Stomach (tissue), 9 donors: ENCODE data around the gene MAP3K6. TPM values are rescaled to one million over a fixed set of nuclear protein-coding genes. Genes with fewer than 3 reads are reported as not detected.
"Not testable (repeated sequence)": the region's sequence is repeated elsewhere in the genome, so short reads cannot be mapped to it uniquely, and the experiment has no call there.

Experiments used
- DNase-seq, 2 donors: peaks; one replicate each; pipeline versions ENCODE4 v3.0.0 to v3.0.0-alpha.2; 2013 to 2019
- H3K27ac ChIP-seq, 5 donors: fragments of 200-600 bp in 4 of 5; sonication (generic) in 4 of 5; one replicate each; pipeline ENCODE4 v1.5.1; 2013 to 2019; ENCODE audit warnings: mild to moderate bottlenecking in 1 of 5, moderate library complexity in 1 of 5
- H3K27me3 ChIP-seq, 3 donors: fragments of 200-600 bp; sonication (generic); one replicate each; pipeline ENCODE4 v1.5.1; 2017 to 2019; ENCODE audit warnings: mixed run types in 1 of 3
- H3K36me3 ChIP-seq, 4 donors: fragments of 200-600 bp; sonication (generic); 1 replicate in 3 of 4; 2 replicates in 1 of 4; pipeline ENCODE4 v1.5.1; 2016 to 2019
- H3K4me1 ChIP-seq, 4 donors: fragments of 200-600 bp; sonication (generic); one replicate each; pipeline ENCODE4 v1.5.1; 2016 to 2019
- H3K4me3 ChIP-seq, 4 donors: fragments of 200-600 bp; sonication (generic) in 3 of 4; one replicate each; pipeline ENCODE4 v1.5.1; 2016 to 2019; ENCODE audit warnings: mild to moderate bottlenecking in 1 of 4
- H3K9me3 ChIP-seq, 4 donors: fragments of 200-600 bp; sonication (generic); one replicate each; pipeline ENCODE4 v1.5.1; 2016 to 2019
- EP300 ChIP-seq: sonication (generic); formaldehyde crosslinking; IDR thresholded peaks from one replicate; pipeline ENCODE4 v1.6.1; 2017; ENCODE audit warnings: antibody characterized with exemption
- POLR2A ChIP-seq, 4 donors: fragments of 450-650 bp; IDR thresholded peaks; one replicate each; pipeline ENCODE4 v1.6.1; 2016; ENCODE audit warnings: antibody characterized with exemption in 4 of 4, control low read depth in 2 of 4, mild to moderate bottlenecking in 1 of 4, moderate library complexity in 1 of 4
- POLR2AphosphoS5 ChIP-seq, 3 donors: sonication (generic); formaldehyde crosslinking; IDR thresholded peaks; one replicate each; pipeline ENCODE4 v1.6.1; 2016; ENCODE audit warnings: antibody characterized with exemption in 3 of 3
- WGBS, 5 donors: extraction: QIAGEN DNeasy Blood & Tissue Kit in 3 of 5; methylation state at CpG; one replicate each; pipeline versions ENCODE4 v1.1.5 to v1.1.7; 2013 to 2018; 5-methylcytosine and 5-hydroxymethylcytosine counted together
- intact Hi-C: fragments of 100-400 bp; cut with DNase I; formaldehyde crosslinking; loops from one replicate; pipeline ENCODE4 v1.15.1; 2023; ENCODE audit warnings: low total_unique reads
- polyA plus RNA-seq, 3 donors: library from polyadenylated mRNA; stranded (reverse); fragments of 200-250 nt; gene quantifications; one replicate each; pipeline ENCODE4 v1.2.3, GENCODE V29; 2013
- total RNA-seq, 5 donors: library from RNA; depleted of rRNA; stranded (reverse); fragments of >200 nt; gene quantifications; one replicate each; pipeline versions ENCODE4 v1.1.0 to v1.2.3, GENCODE V29; 2014 to 2016
- TF ChIP-seq, protein P1 (sequence below), 7 experiments: fragments of 450-650 bp in 4 of 7; fragments of 200-600 bp in 3 of 7; sonication (generic) in 3 of 7; IDR thresholded peaks; one replicate each; pipeline ENCODE4 v1.5.1; 2016 to 2019; ENCODE audit warnings: antibody characterized with exemption in 7 of 7, control low read depth in 2 of 7, mild to moderate bottlenecking in 1 of 7
- donor health status: healthy with polysubstance abuse.
- donor health status: Bipolar disorder and iron deficiency.
- donor health status: healthy.

The MAP3K6 gene
- total and polyA plus RNA-seq, 8 donors = 11.6 to 110 (median 36.2) TPM

DNA sequence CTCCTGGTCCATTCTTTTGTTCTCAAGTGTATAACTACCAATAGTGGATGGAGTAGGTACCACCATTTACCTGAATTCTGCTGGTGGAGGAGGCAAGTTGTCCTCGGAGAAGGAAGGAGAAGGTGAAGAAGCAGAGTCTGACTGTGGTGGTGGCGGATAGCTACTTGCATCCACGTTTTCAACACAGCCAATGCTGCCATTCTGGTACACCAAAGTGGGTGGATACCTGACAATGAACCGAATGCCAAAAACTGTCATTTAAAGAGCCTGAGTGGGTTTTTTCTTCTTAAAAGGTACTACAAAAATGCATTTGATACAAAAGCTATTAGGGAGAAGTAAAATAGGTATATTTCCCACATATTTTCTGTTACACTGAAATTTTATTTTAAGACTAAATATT, 45.7 kb upstream of the MAP3K6 start:
- intact Hi-C loops = no loop called here
- Histone ChIP-seq H3K27me3 (no peaks in the 10 kb centered on the region), H3K36me3 (peaks cover 96 to 100% (median 98%) of the 10 kb centered on the region in 4 donors), H3K4me3 (no peak overlapping the region), H3K4me1 (peaks cover 3 to 31% (median 18%) of the 10 kb centered on the region in 4 donors), H3K27ac (no peak overlapping the region), H3K9me3 (no peaks in the 10 kb centered on the region)
- TF ChIP-seq, protein P1, sequence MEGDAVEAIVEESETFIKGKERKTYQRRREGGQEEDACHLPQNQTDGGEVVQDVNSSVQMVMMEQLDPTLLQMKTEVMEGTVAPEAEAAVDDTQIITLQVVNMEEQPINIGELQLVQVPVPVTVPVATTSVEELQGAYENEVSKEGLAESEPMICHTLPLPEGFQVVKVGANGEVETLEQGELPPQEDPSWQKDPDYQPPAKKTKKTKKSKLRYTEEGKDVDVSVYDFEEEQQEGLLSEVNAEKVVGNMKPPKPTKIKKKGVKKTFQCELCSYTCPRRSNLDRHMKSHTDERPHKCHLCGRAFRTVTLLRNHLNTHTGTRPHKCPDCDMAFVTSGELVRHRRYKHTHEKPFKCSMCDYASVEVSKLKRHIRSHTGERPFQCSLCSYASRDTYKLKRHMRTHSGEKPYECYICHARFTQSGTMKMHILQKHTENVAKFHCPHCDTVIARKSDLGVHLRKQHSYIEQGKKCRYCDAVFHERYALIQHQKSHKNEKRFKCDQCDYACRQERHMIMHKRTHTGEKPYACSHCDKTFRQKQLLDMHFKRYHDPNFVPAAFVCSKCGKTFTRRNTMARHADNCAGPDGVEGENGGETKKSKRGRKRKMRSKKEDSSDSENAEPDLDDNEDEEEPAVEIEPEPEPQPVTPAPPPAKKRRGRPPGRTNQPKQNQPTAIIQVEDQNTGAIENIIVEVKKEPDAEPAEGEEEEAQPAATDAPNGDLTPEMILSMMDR (IDR thresholded peaks at IDR 0.05) = no peak
- no peak for TF ChIP-seq POLR2AphosphoS5 (IDR thresholded peaks at IDR 0.05)
- no peak for TF ChIP-seq POLR2A (IDR thresholded peaks at IDR 0.05)
- no peak for TF ChIP-seq EP300
- WGBS, 5 donors = 83 to 96% (median 90%) methylated on average over 4 of the region's 4 CpGs
- DNase-seq = no peak

DNA sequence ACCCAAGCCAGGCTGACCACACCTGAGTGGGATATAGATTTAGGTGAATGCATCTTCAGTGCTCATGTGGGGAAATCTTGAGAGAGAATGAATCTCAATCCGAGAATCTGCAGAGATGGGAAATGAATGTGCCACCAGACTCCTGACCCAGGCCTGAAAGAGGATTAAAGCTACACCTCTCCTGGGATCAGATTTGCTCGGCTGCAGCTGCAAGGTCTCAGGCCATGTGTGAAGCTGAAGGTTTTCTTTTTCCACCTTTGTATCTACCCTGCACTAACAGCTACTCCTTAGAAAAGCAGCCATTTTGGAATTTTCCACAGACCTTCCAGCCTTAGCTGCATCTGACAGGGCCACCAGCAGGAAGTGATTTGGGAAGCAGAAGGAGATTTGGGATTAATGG, 43.9 kb upstream of the MAP3K6 start:
- 79 to 95% (median 90%) methylated on average over 2 of the region's 2 CpGs for WGBS, 5 donors
- no peaks in the 10 kb centered on the region for H3K27me3 ChIP-seq
- no peak overlapping the region for H3K27ac ChIP-seq
- no peak for DNase-seq
- TF ChIP-seq POLR2A (IDR thresholded peaks at IDR 0.05) = no peak
- no peak for TF ChIP-seq EP300
- TF ChIP-seq POLR2AphosphoS5 (IDR thresholded peaks at IDR 0.05) = no peak
- TF ChIP-seq, protein P1 (IDR thresholded peaks at IDR 0.05) = no peak
- no peaks in the 10 kb centered on the region for H3K9me3 ChIP-seq
- H3K36me3 ChIP-seq = peaks cover 93 to 98% (median 96%) of the 10 kb centered on the region in 4 donors
- H3K4me3 ChIP-seq = no peak overlapping the region
- H3K4me1 ChIP-seq = peaks cover 0 to 33% (median 12%) of the 10 kb centered on the region in 4 donors
- intact Hi-C loops = no loop called here

DNA sequence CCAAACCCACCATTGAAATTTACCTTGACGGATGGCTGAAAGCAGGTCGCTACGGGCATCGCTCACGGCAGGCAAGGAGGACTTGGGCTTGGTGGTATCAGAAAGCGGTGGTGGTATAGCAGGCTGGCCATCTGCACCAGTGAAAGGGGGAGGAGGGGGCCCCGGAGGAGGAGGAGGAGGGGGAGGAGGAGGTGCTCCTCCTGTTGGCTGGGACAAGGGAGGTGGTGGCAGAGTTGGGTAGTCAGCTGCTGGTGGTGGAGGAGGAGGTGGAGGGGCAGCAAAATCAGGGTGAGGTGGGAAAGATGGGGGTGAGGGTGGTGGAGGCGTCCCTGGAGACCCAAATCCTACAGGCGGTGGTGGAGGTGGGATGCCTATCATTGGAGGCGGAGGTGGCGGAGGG, 42.9 kb upstream of the MAP3K6 start:
- Histone ChIP-seq H3K9me3 (no peaks in the 10 kb centered on the region), H3K36me3 (peaks cover 85 to 94% (median 89%) of the 10 kb centered on the region in 4 donors), H3K4me1 (peaks cover 0 to 35% (median 21%) of the 10 kb centered on the region in 4 donors), H3K27me3 (no peaks in the 10 kb centered on the region), H3K27ac (no peak overlapping the region), H3K4me3 (no peak overlapping the region)
- TF ChIP-seq EP300 = no peak
- TF ChIP-seq, protein P1 (IDR thresholded peaks at IDR 0.05) = no peak
- no peak for TF ChIP-seq POLR2AphosphoS5 (IDR thresholded peaks at IDR 0.05)
- no peak for TF ChIP-seq POLR2A (IDR thresholded peaks at IDR 0.05)
- WGBS, 5 donors = 91 to 97% (median 95%) methylated on average over 10 to 11 of the region's 11 CpGs
- no peak for DNase-seq
- intact Hi-C loops = no loop called here

DNA sequence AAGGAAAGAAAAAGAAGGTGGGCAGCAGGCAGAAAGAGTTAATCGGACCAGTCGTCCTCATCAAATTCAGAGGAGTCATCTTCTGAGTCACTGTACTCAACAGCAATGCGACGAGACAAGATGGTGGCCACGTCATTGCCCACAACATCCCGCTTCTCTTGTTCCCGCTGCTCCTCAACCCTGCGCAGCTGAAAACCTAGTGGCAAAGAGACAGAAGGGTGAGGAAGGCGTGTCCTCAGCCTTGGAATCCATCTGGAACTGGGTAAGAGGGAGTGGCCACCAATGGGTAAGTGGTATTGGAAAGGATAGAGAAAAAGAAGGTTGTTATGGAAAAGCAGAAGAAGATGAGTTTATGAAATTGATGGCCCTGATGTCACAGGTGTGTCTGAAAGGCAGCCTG, 41.4 kb upstream of the MAP3K6 start:
- DNase-seq = no peak
- intact Hi-C loops = no loop called here
- TF ChIP-seq POLR2AphosphoS5 (IDR thresholded peaks at IDR 0.05) (no peak), EP300 (no peak), POLR2A (IDR thresholded peaks at IDR 0.05) (no peak)
- TF ChIP-seq, protein P1 (IDR thresholded peaks at IDR 0.05) = no peak
- Histone ChIP-seq H3K4me1 (peaks cover 10 to 46% (median 34%) of the 10 kb centered on the region in 4 donors), H3K27ac (no peak overlapping the region), H3K4me3 (no peak overlapping the region), H3K27me3 (no peaks in the 10 kb centered on the region), H3K36me3 (peaks cover 70 to 88% (median 80%) of the 10 kb centered on the region in 4 donors), H3K9me3 (no peaks in the 10 kb centered on the region)
- WGBS, 5 donors = 90 to 96% (median 95%) methylated on average over 9 of the region's 9 CpGs

DNA sequence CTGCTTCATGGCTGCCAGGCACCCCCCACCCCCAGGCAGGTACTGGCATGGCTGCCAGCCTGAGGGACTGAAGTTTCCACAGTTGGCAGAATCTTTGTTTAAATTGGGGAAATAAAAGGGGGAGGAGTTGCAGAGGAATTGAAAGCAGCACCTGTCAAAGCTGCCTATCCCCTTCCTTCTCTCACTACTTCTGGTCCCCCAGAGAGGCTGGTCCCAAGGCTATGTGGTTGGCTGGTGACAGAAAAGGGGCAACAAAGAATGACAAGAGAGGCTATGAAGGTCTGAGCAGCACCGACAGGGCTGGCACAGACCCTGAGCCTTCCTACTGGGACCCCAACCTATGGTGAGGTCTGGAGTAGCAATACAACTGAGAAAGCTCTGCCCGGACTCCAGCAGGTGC, 40.0 kb upstream of the MAP3K6 start:
- Histone ChIP-seq H3K27ac (peak overlapping the region in 4 of 5 donors; percentile 17 to 83 (median 62)), H3K4me1 (peaks cover 23 to 59% (median 47%) of the 10 kb centered on the region in 4 donors), H3K36me3 (peaks cover 56 to 75% (median 66%) of the 10 kb centered on the region in 4 donors)
- intact Hi-C loops, H3K27me3 ChIP-seq, H3K4me3 ChIP-seq, H3K9me3 ChIP-seq, DNase-seq: not testable (repeated sequence)
- 71 to 100% (median 80%) methylated on average over 2 of the region's 2 CpGs for WGBS, 5 donors
